PC-9 (cell line): ENCODE results near the gene DIPK2A. TPM values are rescaled to one million over a fixed set of nuclear protein-coding genes. Genes with fewer than 3 reads are reported as not detected.

Experiments
- BruUV-seq: library from RNA; stranded (reverse); fragments of 400-500 nt; replicated peaks from 2 replicates; lab custom pipeline; 2021; lab: Mats Ljungman, UMichigan
- CTCF ChIA-PET: fragments of 300-600 bp; sonication (Branson Sonifier 250); formaldehyde crosslinking; loops from one replicate; lab custom pipeline; 2022; ENCODE audit warnings: antibody characterized with exemption; lab: Charles Lee
- POLR2A ChIA-PET: fragments of 300-600 bp; sonication (Branson Sonifier 250); formaldehyde crosslinking; loops from one replicate; lab custom pipeline; 2022; ENCODE audit warnings: antibody characterized with exemption; ENCODE audit not compliant: unreplicated experiment; lab: Charles Lee
- DNase-seq, 2 experiments: peaks; one replicate each; pipeline versions ENCODE4 v3.0.0 to v3.0.0-alpha.2; 2015 to 2022; ENCODE audit warnings: mixed read lengths in 1 of 2
- H2AFZ ChIP-seq: fragments of 200-600 bp; sonication (generic); 2 replicates; pipeline ENCODE4 v1.8.1; 2017; ENCODE audit warnings: antibody characterized with exemption
- H3F3A ChIP-seq: fragments of 200-600 bp; sonication (generic); 2 replicates; pipeline ENCODE4 v1.8.1; 2017; ENCODE audit warnings: antibody characterized with exemption, mild to moderate bottlenecking, low read depth; ENCODE audit not compliant: insufficient read depth
- H3K27ac ChIP-seq: fragments of 200-600 bp; sonication (generic); 2 replicates; pipeline ENCODE4 v1.6.1; 2016; ENCODE audit warnings: mixed run types
- H3K27me3 ChIP-seq: fragments of 200-600 bp; sonication (generic); 2 replicates; pipeline ENCODE4 v1.6.1; 2016; ENCODE audit warnings: low read depth, mixed run types; ENCODE audit not compliant: insufficient read depth
- H3K36me3 ChIP-seq: fragments of 200-600 bp; sonication (generic); 2 replicates; pipeline ENCODE4 v1.6.1; 2016; ENCODE audit warnings: low read depth, mixed run types
- H3K4me1 ChIP-seq: fragments of 200-600 bp; sonication (generic); replicated peaks from 2 replicates; pipeline ENCODE4 v1.6.1; 2016; ENCODE audit warnings: mixed run types; ENCODE audit not compliant: insufficient read depth
- H3K4me2 ChIP-seq: fragments of 200-600 bp; sonication (generic); 2 replicates; pipeline ENCODE4 v1.6.1; 2017; ENCODE audit warnings: mixed run types
- H3K4me3 ChIP-seq: fragments of 200-600 bp; sonication (generic); 2 replicates; pipeline ENCODE4 v1.6.1; 2016; ENCODE audit warnings: mixed run types
- H3K79me2 ChIP-seq: fragments of 200-600 bp; sonication (generic); 2 replicates; pipeline ENCODE4 v1.6.1; 2017; ENCODE audit warnings: low read depth, mixed run types
- H3K9me2 ChIP-seq: fragments of 200-600 bp; sonication (generic); 2 replicates; pipeline ENCODE4 v1.8.1; 2017; ENCODE audit warnings: mild to moderate bottlenecking; ENCODE audit not compliant: insufficient read depth
- H3K9me3 ChIP-seq: fragments of 200-600 bp; sonication (generic); 2 replicates; pipeline ENCODE4 v1.8.1; 2016; ENCODE audit warnings: low read depth; ENCODE audit not compliant: insufficient read depth
- H4K20me1 ChIP-seq: fragments of 200-600 bp; sonication (generic); 2 replicates; pipeline ENCODE4 v1.8.1; 2017; ENCODE audit not compliant: insufficient read depth
- EZH2 ChIP-seq: fragments of 200-600 bp; sonication (generic); IDR thresholded peaks from 2 replicates; pipeline ENCODE4 v1.8.0; 2017; ENCODE audit warnings: antibody characterized with exemption, low read depth
- intact Hi-C: fragments of 100-400 bp; cut with micrococcal nuclease; formaldehyde crosslinking; loops from one replicate; pipeline ENCODE4 v1.10.0; 2022; ENCODE audit not compliant: unreplicated experiment
- total RNA-seq: library from RNA; stranded (reverse); gene quantifications from 2 replicates; pipeline ENCODE4 v1.2.3, GENCODE V29; 2021
- TF ChIP-seq, protein P1 (sequence below): fragments of 200-600 bp; sonication (generic); conservative IDR thresholded peaks from 2 replicates; pipeline ENCODE4 v1.6.1; 2017; ENCODE audit warnings: mixed run types, antibody characterized with exemption, mild to moderate bottlenecking, moderate library complexity

Gene DIPK2A
- total RNA-seq, 1 experiment from 2014 or later, result 18.7 TPM

DNA sequence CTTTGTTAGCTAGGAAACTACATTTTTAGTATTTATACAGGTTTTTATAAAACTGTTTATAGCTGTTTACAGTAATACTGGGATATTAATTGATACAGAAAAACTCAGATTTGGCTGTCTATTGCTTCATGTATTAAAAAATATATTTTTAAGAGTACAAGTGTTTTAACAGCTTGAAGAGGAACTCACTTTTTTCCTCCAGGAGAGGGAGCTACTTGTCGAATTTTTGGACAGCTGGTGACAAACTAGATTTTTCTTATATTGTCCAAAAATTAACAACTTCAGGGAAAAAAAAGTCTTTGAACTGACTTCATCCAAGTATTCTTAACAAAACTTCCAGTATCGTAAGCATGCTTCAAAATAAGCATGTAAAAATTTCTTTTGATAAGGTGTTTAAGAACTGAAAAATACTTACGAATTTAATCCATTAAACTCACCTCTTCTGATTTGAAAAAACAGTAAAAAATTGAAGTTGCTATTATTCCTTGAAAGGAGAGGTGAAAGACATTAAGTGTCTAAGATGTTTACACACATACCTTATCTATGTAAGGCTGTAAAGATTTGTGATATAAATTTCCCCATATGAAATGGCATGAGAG is 4.0 kb downstream of the DIPK2A start:
- H3K36me3 ChIP-seq, result no peaks in the 10 kb centered on the region
- no TSS peak for BruUV-seq
- H3K79me2 ChIP-seq, result peaks cover 78% of the 10 kb centered on the region
- peak overlapping the region; percentile 90; the same call in 1 of the 2 replicates for H3K4me3 ChIP-seq
- H4K20me1 ChIP-seq, result no peaks in the 10 kb centered on the region
- H3K9me2 ChIP-seq, result no peaks in the 10 kb centered on the region
- no peak for TF ChIP-seq EZH2
- TF ChIP-seq, protein P1, sequence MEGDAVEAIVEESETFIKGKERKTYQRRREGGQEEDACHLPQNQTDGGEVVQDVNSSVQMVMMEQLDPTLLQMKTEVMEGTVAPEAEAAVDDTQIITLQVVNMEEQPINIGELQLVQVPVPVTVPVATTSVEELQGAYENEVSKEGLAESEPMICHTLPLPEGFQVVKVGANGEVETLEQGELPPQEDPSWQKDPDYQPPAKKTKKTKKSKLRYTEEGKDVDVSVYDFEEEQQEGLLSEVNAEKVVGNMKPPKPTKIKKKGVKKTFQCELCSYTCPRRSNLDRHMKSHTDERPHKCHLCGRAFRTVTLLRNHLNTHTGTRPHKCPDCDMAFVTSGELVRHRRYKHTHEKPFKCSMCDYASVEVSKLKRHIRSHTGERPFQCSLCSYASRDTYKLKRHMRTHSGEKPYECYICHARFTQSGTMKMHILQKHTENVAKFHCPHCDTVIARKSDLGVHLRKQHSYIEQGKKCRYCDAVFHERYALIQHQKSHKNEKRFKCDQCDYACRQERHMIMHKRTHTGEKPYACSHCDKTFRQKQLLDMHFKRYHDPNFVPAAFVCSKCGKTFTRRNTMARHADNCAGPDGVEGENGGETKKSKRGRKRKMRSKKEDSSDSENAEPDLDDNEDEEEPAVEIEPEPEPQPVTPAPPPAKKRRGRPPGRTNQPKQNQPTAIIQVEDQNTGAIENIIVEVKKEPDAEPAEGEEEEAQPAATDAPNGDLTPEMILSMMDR, result peak; percentile 70
- intact Hi-C loops, result loop anchor here (10.0 kb wide), 1 partner anchor 719 kb away; no protein-coding TSS in a partner anchor
- H3F3A ChIP-seq, result no peaks in the 10 kb centered on the region
- POLR2A ChIA-PET, result interaction anchor here (0.6 kb wide), 2 partner anchors 27 to 576 kb away, joined by 4 read pairs; no protein-coding TSS in a partner anchor
- H3K9me3 ChIP-seq, result no peaks in the 10 kb centered on the region
- H3K27me3 ChIP-seq, result no peaks in the 10 kb centered on the region
- H3K4me1 ChIP-seq, result peaks cover 28% of the 10 kb centered on the region
- peak overlapping the region; percentile 64 for H3K27ac ChIP-seq
- peak overlapping the region; percentile 94 for H3K4me2 ChIP-seq
- CTCF ChIA-PET, result interaction anchor here (0.6 kb wide), 2 partner anchors 16 to 707 kb away, joined by 3 read pairs; no protein-coding TSS in a partner anchor
- DNase-seq, result no peak
- 0 out of 2 replicates have a peak overlapping the region, but pooled peaks have one; percentile 45 for H2AFZ ChIP-seq

DNA sequence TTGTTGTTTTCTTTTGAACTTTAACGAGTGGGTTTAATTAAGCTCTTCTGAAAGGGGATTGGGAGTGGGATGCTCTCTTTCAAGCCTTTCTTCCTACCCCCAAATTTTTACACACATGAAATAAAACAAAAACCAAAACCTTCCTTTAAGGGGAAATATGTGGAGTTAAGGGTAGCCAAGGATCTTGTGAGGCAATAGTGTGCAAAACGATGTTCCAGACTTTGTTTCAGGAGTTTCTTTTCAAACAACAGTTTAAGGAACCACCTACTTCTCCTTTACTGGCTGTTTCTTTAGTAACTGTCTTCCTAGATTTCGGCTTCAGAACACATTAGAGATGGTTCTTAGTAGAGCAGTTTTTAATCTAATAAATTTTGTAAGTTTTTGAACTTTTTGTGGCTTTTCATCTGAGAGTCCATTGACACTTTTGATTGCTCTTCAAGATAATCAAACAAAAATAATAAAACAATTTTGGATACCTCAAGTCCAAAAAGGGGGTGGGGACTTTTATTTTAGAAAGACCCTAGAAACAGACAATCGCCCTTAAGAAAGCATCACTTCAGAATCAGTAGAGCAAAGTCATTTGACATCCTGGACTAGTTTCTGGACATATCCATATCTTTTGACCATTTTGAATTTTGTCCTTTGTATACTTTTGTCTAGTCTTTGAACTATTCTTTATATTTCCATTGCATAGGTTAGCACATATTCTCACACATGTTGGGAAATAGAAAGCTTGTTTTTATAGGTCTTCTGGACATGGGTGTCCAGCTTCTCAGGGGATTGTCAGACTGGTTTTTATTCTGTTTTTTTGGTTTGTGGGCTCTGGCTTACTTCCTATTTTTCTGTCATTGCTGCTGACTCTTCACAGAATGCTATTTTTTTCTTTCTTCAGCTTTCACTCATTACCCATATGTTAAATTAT is 6.0 kb downstream of the DIPK2A start:
- Histone ChIP-seq H3K27me3 (no peaks in the 10 kb centered on the region), H3F3A (no peaks in the 10 kb centered on the region), H3K9me3 (no peaks in the 10 kb centered on the region), H3K4me1 (peaks cover 28% of the 10 kb centered on the region), H3K4me3 (no peak overlapping the region), H3K27ac (no peak overlapping the region), H3K36me3 (no peaks in the 10 kb centered on the region), H2AFZ (no peak overlapping the region), H3K4me2 (no peak overlapping the region), H4K20me1 (no peaks in the 10 kb centered on the region), H3K79me2 (peaks cover 94% of the 10 kb centered on the region), H3K9me2 (no peaks in the 10 kb centered on the region)
- intact Hi-C loops, result loop anchor here (10.0 kb wide), 1 partner anchor 717 kb away; no protein-coding TSS in a partner anchor
- no TSS peak for BruUV-seq
- ChIA-PET CTCF (no interaction called here), POLR2A (interaction anchor here (0.5 kb wide), 1 partner anchor 87 kb away, joined by 4 read pairs; no protein-coding TSS in a partner anchor)
- TF ChIP-seq EZH2, result no peak
- TF ChIP-seq, protein P1, result no peak
- no peak for DNase-seq

DNA sequence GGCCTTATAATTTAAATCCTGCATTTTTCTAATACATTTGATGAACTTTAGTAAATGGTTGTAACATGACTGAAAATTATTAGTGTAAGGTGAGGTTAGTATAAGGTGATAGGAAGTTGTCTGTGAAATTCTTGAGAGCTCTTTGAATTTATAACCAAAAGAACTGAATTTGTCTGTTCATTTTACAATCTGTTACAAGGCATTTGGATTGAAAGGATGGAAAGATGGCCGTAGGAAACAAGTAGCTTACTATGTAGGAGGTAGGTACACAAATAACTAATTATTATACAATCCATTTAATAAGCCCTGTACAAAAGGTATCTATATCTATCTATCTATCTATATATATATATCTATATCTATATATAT is 6.6 kb downstream of the DIPK2A start:
- ChIA-PET POLR2A (no interaction called here), CTCF (interaction anchor here (0.6 kb wide), 1 partner anchor 568 kb away, joined by 3 read pairs; no protein-coding TSS in a partner anchor)
- no peak overlapping the region for H3K4me2 ChIP-seq
- no peaks in the 10 kb centered on the region for H3K27me3 ChIP-seq
- H3K4me3 ChIP-seq, result no peak overlapping the region
- H3K4me1 ChIP-seq, result peaks cover 28% of the 10 kb centered on the region
- DNase-seq, result no peak
- H3K9me3 ChIP-seq, result no peaks in the 10 kb centered on the region
- no peaks in the 10 kb centered on the region for H3F3A ChIP-seq
- intact Hi-C loops, result loop anchor here (10.0 kb wide), 1 partner anchor 717 kb away; no protein-coding TSS in a partner anchor
- BruUV-seq, result no TSS peak
- no peaks in the 10 kb centered on the region for H3K36me3 ChIP-seq
- H3K9me2 ChIP-seq, result no peaks in the 10 kb centered on the region
- H4K20me1 ChIP-seq, result no peaks in the 10 kb centered on the region
- H2AFZ ChIP-seq, result no peak overlapping the region
- no peak for TF ChIP-seq EZH2
- TF ChIP-seq, protein P1, result no peak
- no peak overlapping the region for H3K27ac ChIP-seq
- peaks cover 95% of the 10 kb centered on the region for H3K79me2 ChIP-seq
